Mesendoderm (in vitro differentiated cells): ENCODE measurements around the gene PLAC1.

Experiments used
- DNase-seq: peaks from one replicate; pipeline ENCODE4 v3.0.0; 2013
- H2AK5ac ChIP-seq: 2 replicates; pipeline ENCODE4 v1.6.1; 2013; ENCODE audit warnings: low read length, inconsistent platforms
- H2BK120ac ChIP-seq: 2 replicates; pipeline ENCODE4 v1.6.1; 2013; ENCODE audit warnings: low read depth, mild to moderate bottlenecking, low read length, moderate library complexity, mixed read lengths
- H2BK15ac ChIP-seq: replicated peaks from 2 replicates; pipeline ENCODE4 v1.6.1; 2013; ENCODE audit warnings: low read depth, mild to moderate bottlenecking, moderate library complexity
- H2BK5ac ChIP-seq: 2 replicates; pipeline ENCODE4 v1.6.1; 2013; ENCODE audit warnings: low read length, inconsistent platforms
- H3K18ac ChIP-seq: 2 replicates; pipeline ENCODE4 v1.6.1; 2013; ENCODE audit warnings: mild to moderate bottlenecking, low read length, mixed read lengths
- H3K23ac ChIP-seq: one replicate; pipeline ENCODE4 v1.6.1; 2013; ENCODE audit warnings: low read length
- H3K27ac ChIP-seq: 2 replicates; pipeline ENCODE4 v1.5.1; 2013; ENCODE audit warnings: low read depth, mild to moderate bottlenecking, inconsistent platforms, low read length, moderate library complexity
- H3K27me3 ChIP-seq: 2 replicates; pipeline ENCODE4 v1.6.1; 2013; ENCODE audit warnings: low read length, control low read depth, mild to moderate bottlenecking, inconsistent platforms; ENCODE audit not compliant: insufficient read depth, poor library complexity
- H3K36me3 ChIP-seq: 2 replicates; pipeline ENCODE4 v1.6.1; 2013; ENCODE audit warnings: low read length, inconsistent platforms; ENCODE audit not compliant: control insufficient read depth, insufficient read depth
- H3K4ac ChIP-seq: one replicate; pipeline ENCODE4 v1.6.1; 2013; ENCODE audit warnings: low read depth, mild to moderate bottlenecking, low read length, moderate library complexity
- H3K4me1 ChIP-seq: 2 replicates; pipeline ENCODE4 v1.6.1; 2013; ENCODE audit warnings: low read depth, low read length, inconsistent platforms; ENCODE audit not compliant: control insufficient read depth
- H3K4me2 ChIP-seq: 2 replicates; pipeline ENCODE4 v1.6.1; 2013; ENCODE audit warnings: low read length
- H3K4me3 ChIP-seq: 2 replicates; pipeline ENCODE4 v1.5.1; 2013; ENCODE audit warnings: mild to moderate bottlenecking, low read length
- H3K56ac ChIP-seq: one replicate; pipeline ENCODE4 v1.6.1; 2013; ENCODE audit warnings: low read length
- H3K79me1 ChIP-seq: 2 replicates; pipeline ENCODE4 v1.6.1; 2013; ENCODE audit warnings: low read length, inconsistent platforms
- H3K79me2 ChIP-seq: 2 replicates; pipeline ENCODE4 v1.6.1; 2013; ENCODE audit warnings: mild to moderate bottlenecking, low read length; ENCODE audit not compliant: control insufficient read depth, insufficient read depth
- H3K9ac ChIP-seq: 2 replicates; pipeline ENCODE4 v1.6.1; 2013; ENCODE audit warnings: low read length, inconsistent platforms
- H4K5ac ChIP-seq: one replicate; pipeline ENCODE4 v1.6.1; 2013; ENCODE audit warnings: low read length
- H4K8ac ChIP-seq: one replicate; pipeline ENCODE4 v1.6.1; 2013; ENCODE audit warnings: low read depth, mild to moderate bottlenecking, control low read depth, low read length, moderate library complexity
- WGBS: extraction: QIAGEN DNeasy Blood & Tissue Kit; methylation state at CpG from one replicate; pipeline ENCODE4 v1.1.7; 2013; ENCODE audit warnings: low lambda C conversion rate, missing lambda C conversion rate; ENCODE audit not compliant: insufficient coverage; ENCODE audit errors: extremely low coverage; 5-methylcytosine and 5-hydroxymethylcytosine counted together

Gene PLAC1

DNA sequence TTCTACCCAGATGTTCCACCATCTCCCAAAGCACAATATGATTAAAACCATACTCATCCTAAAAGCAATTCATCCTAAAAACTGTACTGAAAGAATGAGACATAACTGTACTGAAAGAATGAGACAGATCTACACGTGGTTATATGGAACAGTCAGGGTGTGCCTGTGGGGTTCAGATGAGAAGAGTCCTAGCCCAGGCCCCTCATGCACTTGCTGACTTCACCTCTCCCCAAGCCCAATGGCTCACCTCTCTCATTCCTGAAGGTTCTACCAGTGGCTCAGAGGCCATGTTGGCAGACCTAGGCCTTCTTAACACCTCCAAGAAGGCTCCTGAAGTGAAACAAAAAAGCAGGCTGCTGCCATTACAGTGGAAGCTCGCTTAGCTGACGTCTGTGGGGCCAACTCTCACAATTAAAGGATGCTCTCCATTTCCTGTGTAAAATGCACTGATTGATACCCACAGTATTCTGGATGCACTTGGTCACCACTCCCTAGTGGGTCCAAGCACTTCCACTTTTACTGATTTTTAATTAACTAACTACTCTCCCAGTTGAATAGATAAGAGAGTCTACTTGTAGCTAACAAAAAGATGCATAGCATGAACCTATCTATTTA lies 3.8 kb downstream of the PLAC1 start:
- WGBS = no CpG with 5 or more reads among the region's 3 CpGs
- H2BK15ac ChIP-seq = no peak overlapping the region
- no peak overlapping the region for H3K56ac ChIP-seq
- no peak overlapping the region for H4K5ac ChIP-seq
- no peak overlapping the region for H3K9ac ChIP-seq
- H3K79me1 ChIP-seq = no peaks in the 10 kb centered on the region
- no peak overlapping the region for H3K4ac ChIP-seq
- no peaks in the 10 kb centered on the region for H3K79me2 ChIP-seq
- no peak overlapping the region for H4K8ac ChIP-seq
- H3K4me3 ChIP-seq = no peak overlapping the region
- H2AK5ac ChIP-seq = no peak overlapping the region
- H3K27ac ChIP-seq = no peak overlapping the region
- H2BK120ac ChIP-seq = no peak overlapping the region
- H3K4me1 ChIP-seq = no peaks in the 10 kb centered on the region
- no peaks in the 10 kb centered on the region for H3K27me3 ChIP-seq
- H3K23ac ChIP-seq = no peak overlapping the region
- H3K4me2 ChIP-seq = no peak overlapping the region
- no peaks in the 10 kb centered on the region for H3K36me3 ChIP-seq
- no peak overlapping the region for H3K18ac ChIP-seq
- no peak for DNase-seq
- no peak overlapping the region for H2BK5ac ChIP-seq

DNA sequence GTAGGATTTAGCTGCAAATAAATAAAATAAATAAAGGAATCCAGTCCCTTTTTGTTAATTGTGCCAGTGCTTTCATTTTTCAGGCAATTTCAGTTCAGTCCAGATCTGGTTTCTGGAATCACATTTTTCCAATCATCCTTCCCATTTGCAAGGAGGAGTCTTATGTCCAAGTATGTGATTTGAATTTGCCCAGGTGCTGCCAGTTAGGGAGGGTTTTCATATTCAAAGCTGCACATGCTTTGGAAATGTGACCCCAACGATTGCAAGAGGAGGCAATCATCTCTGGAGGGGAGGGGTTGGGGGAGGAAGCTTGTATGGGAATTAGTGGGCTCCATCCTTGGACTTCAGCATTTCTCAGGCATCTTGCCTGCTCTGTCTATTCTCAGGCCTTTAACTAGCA lies 4.4 kb downstream of the PLAC1 start:
- H3K23ac ChIP-seq = no peak overlapping the region
- no CpG with 5 or more reads among the region's 1 CpG for WGBS

DNA sequence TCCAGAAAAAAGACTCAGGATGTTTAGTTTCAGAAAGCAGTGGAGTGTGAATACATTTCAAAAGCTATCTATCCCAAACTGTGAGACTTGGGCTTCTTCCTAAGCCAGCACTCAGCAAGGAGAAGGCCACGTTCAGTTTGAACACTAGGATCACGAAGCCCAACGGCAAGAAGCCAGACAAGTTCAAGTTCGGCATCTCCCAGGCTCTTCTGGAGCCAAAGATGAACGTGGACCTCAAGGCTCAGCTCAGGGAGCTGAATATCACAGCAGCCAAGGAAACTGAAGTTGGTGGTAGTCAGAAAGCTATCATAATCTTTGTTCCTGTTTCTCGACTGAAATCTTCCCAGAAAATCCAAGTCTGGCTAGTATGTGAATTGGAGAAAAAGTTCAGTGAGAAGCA lies 7.6 kb downstream of the PLAC1 start:
- no peak overlapping the region for H3K23ac ChIP-seq
- no peak overlapping the region for H3K4ac ChIP-seq
- no peak overlapping the region for H4K8ac ChIP-seq
- no peak overlapping the region for H2BK5ac ChIP-seq
- H3K79me2 ChIP-seq = no peaks in the 10 kb centered on the region
- DNase-seq = no peak
- no peaks in the 10 kb centered on the region for H3K4me1 ChIP-seq
- H4K5ac ChIP-seq = no peak overlapping the region
- H2AK5ac ChIP-seq = no peak overlapping the region
- H3K18ac ChIP-seq = no peak overlapping the region
- H3K4me3 ChIP-seq = no peak overlapping the region
- H3K27me3 ChIP-seq = no peaks in the 10 kb centered on the region
- H3K4me2 ChIP-seq = no peak overlapping the region
- no peak overlapping the region for H3K9ac ChIP-seq
- H3K79me1 ChIP-seq = no peaks in the 10 kb centered on the region
- no peak overlapping the region for H2BK120ac ChIP-seq
- no peak overlapping the region for H2BK15ac ChIP-seq
- H3K27ac ChIP-seq = no peak overlapping the region
- H3K56ac ChIP-seq = no peak overlapping the region
- WGBS = no CpG with 5 or more reads among the region's 6 CpGs
- H3K36me3 ChIP-seq = no peaks in the 10 kb centered on the region

More for the DNA sequence above, 4.4 kb downstream of the PLAC1 start:
- Histone ChIP-seq H3K4me1 (no peaks in the 10 kb centered on the region), H4K5ac (no peak overlapping the region), H3K27ac (no peak overlapping the region), H2BK5ac (no peak overlapping the region), H3K27me3 (no peaks in the 10 kb centered on the region), H2BK120ac (no peak overlapping the region), H2AK5ac (no peak overlapping the region), H3K9ac (no peak overlapping the region), H3K18ac (no peak overlapping the region), H3K4me3 (no peak overlapping the region), H3K56ac (no peak overlapping the region), H3K79me2 (no peaks in the 10 kb centered on the region), H3K79me1 (no peaks in the 10 kb centered on the region), H3K4me2 (no peak overlapping the region), H3K36me3 (no peaks in the 10 kb centered on the region), H4K8ac (no peak overlapping the region), H3K4ac (no peak overlapping the region), H2BK15ac (no peak overlapping the region)
- no peak for DNase-seq

DNA sequence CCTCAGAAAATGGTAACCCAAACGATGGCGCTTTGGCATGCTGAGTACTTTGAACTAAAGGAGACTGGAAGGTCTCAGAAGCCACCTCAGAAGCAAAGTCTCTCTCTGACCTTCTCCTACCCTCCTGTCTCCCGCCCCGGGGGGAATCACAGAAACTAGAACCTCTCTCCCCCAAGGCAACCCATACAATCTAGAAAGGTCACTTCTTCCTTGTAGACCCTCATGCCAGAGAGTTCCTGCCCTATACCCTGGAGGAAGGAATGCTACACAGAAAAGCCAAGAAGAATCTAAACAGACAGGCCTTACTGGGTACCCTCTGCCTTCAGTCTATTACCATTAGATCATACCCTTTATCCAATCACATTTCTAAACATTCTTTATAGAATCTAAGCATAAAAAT lies 8.5 kb downstream of the PLAC1 start:
- WGBS = no CpG with 5 or more reads among the region's 4 CpGs
- H2BK120ac ChIP-seq = no peak overlapping the region
- no peak overlapping the region for H2BK5ac ChIP-seq
- peak overlapping the region; percentile 16 for H3K4ac ChIP-seq
- no peak for DNase-seq
- no peaks in the 10 kb centered on the region for H3K79me2 ChIP-seq
- H3K4me1 ChIP-seq = no peaks in the 10 kb centered on the region
- no peak overlapping the region for H3K4me2 ChIP-seq
- no peak overlapping the region for H4K5ac ChIP-seq
- no peak overlapping the region for H2BK15ac ChIP-seq
- no peaks in the 10 kb centered on the region for H3K27me3 ChIP-seq
- H3K18ac ChIP-seq = no peak overlapping the region
- H3K79me1 ChIP-seq = no peaks in the 10 kb centered on the region
- H3K23ac ChIP-seq = no peak overlapping the region
- H3K4me3 ChIP-seq = no peak overlapping the region
- no peak overlapping the region for H3K27ac ChIP-seq
- H3K36me3 ChIP-seq = no peaks in the 10 kb centered on the region
- no peak overlapping the region for H3K56ac ChIP-seq
- no peak overlapping the region for H3K9ac ChIP-seq
- H4K8ac ChIP-seq = no peak overlapping the region
- H2AK5ac ChIP-seq = no peak overlapping the region

DNA sequence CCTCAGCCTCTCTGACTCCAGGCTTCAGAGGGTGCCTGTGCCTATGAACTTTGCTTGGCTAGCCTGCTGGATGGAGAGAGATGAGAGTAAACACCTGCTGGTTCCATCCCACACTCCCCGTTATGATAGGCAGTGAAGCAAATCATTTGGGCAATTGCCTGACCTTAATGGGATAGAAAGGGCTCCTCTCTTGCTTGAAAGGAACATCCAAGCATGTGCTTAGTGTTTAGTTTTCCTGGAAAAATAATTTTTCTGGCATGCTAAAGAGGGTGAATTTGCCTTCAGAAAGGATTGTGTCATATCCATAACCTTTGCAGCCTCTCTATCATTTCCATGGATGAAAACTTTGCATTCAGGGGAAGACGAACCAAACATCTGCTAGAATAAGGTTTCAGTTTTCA lies 10.8 kb downstream of the PLAC1 start:
- H2BK15ac ChIP-seq = no peak overlapping the region
- no peak overlapping the region for H3K56ac ChIP-seq
- no peaks in the 10 kb centered on the region for H3K4me1 ChIP-seq
- no peaks in the 10 kb centered on the region for H3K36me3 ChIP-seq
- no peak overlapping the region for H3K27ac ChIP-seq
- no peaks in the 10 kb centered on the region for H3K79me1 ChIP-seq
- H3K4me3 ChIP-seq = no peak overlapping the region
- no peak overlapping the region for H4K8ac ChIP-seq
- no CpG with 5 or more reads among the region's 2 CpGs for WGBS
- H3K18ac ChIP-seq = no peak overlapping the region
- no peak overlapping the region for H3K9ac ChIP-seq
- DNase-seq = no peak
- H2BK5ac ChIP-seq = no peak overlapping the region
- no peak overlapping the region for H2AK5ac ChIP-seq
- H4K5ac ChIP-seq = no peak overlapping the region
- no peak overlapping the region for H3K4ac ChIP-seq
- H3K27me3 ChIP-seq = no peaks in the 10 kb centered on the region
- no peak overlapping the region for H2BK120ac ChIP-seq
- H3K23ac ChIP-seq = no peak overlapping the region
- no peak overlapping the region for H3K4me2 ChIP-seq
- no peaks in the 10 kb centered on the region for H3K79me2 ChIP-seq

DNA sequence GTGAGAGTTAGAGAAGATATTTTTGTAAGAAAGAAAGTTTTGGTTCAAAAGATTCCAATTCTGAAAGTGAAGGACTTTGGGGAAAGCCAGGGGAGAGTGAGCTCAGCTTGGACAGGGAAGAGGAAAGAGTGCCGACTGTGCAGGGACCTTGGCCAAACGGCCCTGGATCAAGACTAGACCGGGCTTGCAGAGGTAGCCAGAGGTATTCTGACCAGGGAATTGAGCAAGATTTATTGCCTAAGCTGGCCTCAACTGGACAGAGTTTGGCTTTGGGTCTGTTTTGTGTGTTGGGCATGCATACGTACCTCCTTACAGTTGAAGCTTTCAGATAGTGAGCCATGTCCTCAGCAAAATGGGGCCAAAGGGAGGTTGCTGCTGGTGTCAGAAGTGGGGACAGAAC lies 11.6 kb downstream of the PLAC1 start:
- H3K9ac ChIP-seq = no peak overlapping the region
- H3K4ac ChIP-seq = no peak overlapping the region
- no peaks in the 10 kb centered on the region for H3K79me2 ChIP-seq
- H3K27me3 ChIP-seq = no peaks in the 10 kb centered on the region
- no peak overlapping the region for H2BK5ac ChIP-seq
- H3K4me3 ChIP-seq = no peak overlapping the region
- no peak overlapping the region for H2BK15ac ChIP-seq
- no peak overlapping the region for H3K56ac ChIP-seq
- H3K18ac ChIP-seq = no peak overlapping the region
- no peak overlapping the region for H4K8ac ChIP-seq
- H3K79me1 ChIP-seq = no peaks in the 10 kb centered on the region
- no CpG with 5 or more reads among the region's 4 CpGs for WGBS
- no peaks in the 10 kb centered on the region for H3K36me3 ChIP-seq
- no peak overlapping the region for H3K4me2 ChIP-seq
- no peak overlapping the region for H2AK5ac ChIP-seq
- H3K27ac ChIP-seq = no peak overlapping the region
- no peak overlapping the region for H3K23ac ChIP-seq
- H4K5ac ChIP-seq = no peak overlapping the region
- DNase-seq = no peak
- H3K4me1 ChIP-seq = no peaks in the 10 kb centered on the region
- no peak overlapping the region for H2BK120ac ChIP-seq
